HepG2 (cell line): ENCODE measurements around the gene DRC3. TPM values are rescaled to one million over a fixed set of nuclear protein-coding genes. Genes with fewer than 3 reads are reported as not detected.

Experiments used
- ATAC-seq: fragments of 200-7000 bp; cut with Tn5 transposase; 3 replicates; pipeline ENCODE4 v1.9.1; 2020; ENCODE audit warnings: mild to moderate bottlenecking, moderate library complexity
- BruUV-seq: library from RNA; stranded (reverse); fragments of 400-500 nt; replicated peaks from 2 replicates; lab custom pipeline; 2021; lab: Mats Ljungman, UMichigan
- CTCF ChIA-PET: fragments of 300-600 bp; formaldehyde crosslinking; extraction: SDS; loops from one replicate; lab custom pipeline; 2021; ENCODE audit warnings: low total read pairs, inconsistent platforms, low intra/inter-chr PET ratio; lab: Yijun Ruan, JAX
- POLR2A ChIA-PET: fragments of 350-600 bp; sonication (Branson Sonifier 250); formaldehyde crosslinking; loops from one replicate; lab custom pipeline; 2020; ENCODE audit warnings: antibody characterized with exemption, inconsistent platforms; lab: Yijun Ruan, JAX
- DNase-seq: peaks from one replicate; pipeline ENCODE4 v3.0.0-alpha.2; 2015; ENCODE audit warnings: low spot score
- FAIRE-seq: peaks from 3 replicates; lab custom pipeline; 2011; peaks lifted over from hg19 to GRCh38; lab: Jason Lieb, UNC
- H2AFZ ChIP-seq: one replicate; pipeline ENCODE4 v1.6.1; 2011; ENCODE audit warnings: low read length, inconsistent platforms
- H3K27ac ChIP-seq: fragments of 300-600 bp; 3 replicates; pipeline ENCODE4 v1.8.0; 2011; ENCODE audit warnings: mixed run types, mild to moderate bottlenecking, mixed read lengths, low read length, inconsistent platforms; ENCODE audit not compliant: insufficient read depth; ENCODE audit errors: extremely low read length
- H3K27me3 ChIP-seq, 2 experiments: fragments of 200-600 bp in 1 of 2; 2 replicates in 1 of 2; 3 replicates in 1 of 2; pipeline versions ENCODE4 v1.6.0 to v1.8.0; 2011; ENCODE audit warnings: low read length in 2 of 2, mild to moderate bottlenecking in 2 of 2, moderate library complexity in 2 of 2, inconsistent platforms in 1 of 2; ENCODE audit not compliant: insufficient read depth in 2 of 2, control insufficient read depth in 1 of 2
- H3K36me3 ChIP-seq, 2 experiments: fragments of 200-600 bp in 1 of 2; replicated peaks in 1 of 2; 2 replicates in 1 of 2; 3 replicates in 1 of 2; pipeline versions ENCODE4 v1.5.1 to v1.8.0; 2011; ENCODE audit warnings: low read length in 2 of 2, inconsistent platforms in 1 of 2; ENCODE audit not compliant: insufficient read depth in 2 of 2, control insufficient read depth in 1 of 2
- H3K4me1 ChIP-seq: 2 replicates; pipeline ENCODE4 v1.5.1; 2012; ENCODE audit warnings: low read length, inconsistent platforms; ENCODE audit not compliant: insufficient read depth
- H3K4me2 ChIP-seq: 2 replicates; pipeline ENCODE4 v1.6.0; 2011; ENCODE audit warnings: low read depth, low read length, inconsistent platforms
- H3K4me3 ChIP-seq, 3 experiments: fragments of 200-600 bp in 1 of 3; sonication (generic), shearing (Covaris generic) in 1 of 3; replicated peaks in 1 of 3; 2 replicates each; pipeline ENCODE4 v1.5.1; 2011 to 2016; ENCODE audit warnings: low read length in 3 of 3, inconsistent platforms in 2 of 3, low read depth in 2 of 3, mild to moderate bottlenecking in 2 of 3, control low read depth in 1 of 3, mixed read lengths in 1 of 3; ENCODE audit not compliant: insufficient read depth in 1 of 3
- H3K79me2 ChIP-seq: one replicate; pipeline ENCODE4 v1.6.1; 2011; ENCODE audit warnings: low read length, inconsistent platforms; ENCODE audit not compliant: insufficient read depth
- H3K9ac ChIP-seq: 2 replicates; pipeline ENCODE4 v1.6.0; 2011; ENCODE audit warnings: mild to moderate bottlenecking, low read depth, low read length, inconsistent platforms; ENCODE audit not compliant: insufficient read depth
- H3K9me3 ChIP-seq: 2 replicates; pipeline ENCODE4 v1.5.1; 2012; ENCODE audit warnings: mild to moderate bottlenecking, low read length
- H4K20me1 ChIP-seq: 2 replicates; pipeline ENCODE4 v1.6.0; 2011; ENCODE audit warnings: inconsistent platforms, mild to moderate bottlenecking, low read length, moderate library complexity; ENCODE audit not compliant: insufficient read depth
- ATRX ChIP-seq: sonication (generic); formaldehyde crosslinking; IDR thresholded peaks from 2 replicates; pipeline ENCODE4 v1.4.0; 2020; ENCODE audit warnings: missing genetic modification reagents, borderline replicate concordance
- GTF3A ChIP-seq: sonication (generic); formaldehyde crosslinking; conservative IDR thresholded peaks from 2 replicates; pipeline ENCODE4 v1.4.0; 2020; ENCODE audit warnings: mild to moderate bottlenecking, missing genetic modification reagents
- HOXA5 ChIP-seq: sonication (generic); formaldehyde crosslinking; IDR thresholded peaks from 2 replicates; pipeline ENCODE4 v1.4.0; 2020; ENCODE audit warnings: missing genetic modification reagents
- ISX ChIP-seq: sonication (generic); formaldehyde crosslinking; conservative IDR thresholded peaks from 2 replicates; pipeline ENCODE4 v1.5.0; 2020; ENCODE audit warnings: missing genetic modification reagents
- NR3C1 ChIP-seq: sonication (generic); formaldehyde crosslinking; IDR thresholded peaks from 2 replicates; pipeline ENCODE4 v1.4.0; 2020; ENCODE audit warnings: missing genetic modification reagents
- RELA ChIP-seq: sonication (generic); formaldehyde crosslinking; IDR thresholded peaks from 2 replicates; pipeline ENCODE4 v1.4.0; 2020; ENCODE audit warnings: missing genetic modification reagents
- RFX5 ChIP-seq: IDR thresholded peaks from 2 replicates; pipeline ENCODE4 v1.6.1; 2011; ENCODE audit warnings: low read depth, low read length, improper control_type of control experiment
- SMARCE1 ChIP-seq: fragments of 450-650 bp; IDR thresholded peaks from 2 replicates; pipeline ENCODE4 v1.6.1; 2017; ENCODE audit warnings: borderline replicate concordance
- SP1 ChIP-seq, 2 experiments: fragments of 450-650 bp in 1 of 2; sonication (generic) in 1 of 2; formaldehyde crosslinking in 1 of 2; IDR thresholded peaks; 2 replicates each; pipeline versions ENCODE4 v1.4.0 to v1.6.1; 2016 to 2020; ENCODE audit warnings: missing genetic modification reagents in 1 of 2
- SUZ12 ChIP-seq: fragments of 150-350 bp; IDR thresholded peaks from 2 replicates; pipeline ENCODE4 v1.6.1; 2014; ENCODE audit warnings: low read depth, low read length
- TBL1XR1 ChIP-seq: fragments of 150-350 bp; IDR thresholded peaks from 2 replicates; pipeline ENCODE4 v1.6.1; 2014; ENCODE audit warnings: borderline replicate concordance, low read length; ENCODE audit not compliant: partially characterized antibody
- TBX3 ChIP-seq: fragments of 450-650 bp; IDR thresholded peaks from 2 replicates; pipeline ENCODE4 v1.6.1; 2017; ENCODE audit warnings: antibody characterized with exemption, mild to moderate bottlenecking, inconsistent platforms, borderline replicate concordance
- TGIF2 ChIP-seq: IDR thresholded peaks from 2 replicates; pipeline ENCODE4 v1.6.1; 2016; ENCODE audit warnings: control low read depth, missing compliant biosample characterization
- YY1 ChIP-seq: IDR thresholded peaks from 2 replicates; pipeline ENCODE4 v1.6.1; 2011; ENCODE audit warnings: low read length, low read depth, moderate library complexity, mild to moderate bottlenecking; ENCODE audit not compliant: insufficient read depth, insufficient replicate concordance
- ZSCAN31 ChIP-seq: sonication (generic); formaldehyde crosslinking; IDR thresholded peaks from 2 replicates; pipeline ENCODE4 v1.5.0; 2020; ENCODE audit warnings: low read depth, mild to moderate bottlenecking, missing genetic modification reagents
- WGBS: methylation state at CpG from one replicate; pipeline ENCODE4 v1.1.6; 2017; ENCODE audit warnings: low lambda C conversion rate; 5-methylcytosine and 5-hydroxymethylcytosine counted together
- in situ Hi-C: cut with HindIII; loops from 2 replicates; pipeline ENCODE4 v1.10.0; 2017; ENCODE audit warnings: low pct_unique_long_range_greater_than_20kb; ENCODE audit not compliant: extremely low pct_ligation_motif_present
- intact Hi-C: fragments of 100-400 bp; cut with micrococcal nuclease; formaldehyde crosslinking; loops from one replicate; pipeline ENCODE4 v1.10.0; 2022; ENCODE audit not compliant: unreplicated experiment
- polyA plus RNA-seq, 8 experiments: library from polyadenylated mRNA; depleted of rRNA in 3 of 8; stranded (reverse) in 7 of 8; unstranded in 1 of 8; fragments of >200 nt; fragmentation: Illumina TruSeq in 4 of 8; extraction: Trizol in 4 of 8; gene quantifications; 2 replicates each; pipeline versions ENCODE4 v1.2.1 to v1.2.3, GENCODE V29; 2011 to 2016; ENCODE audit warnings: low read depth in 4 of 8, missing spikeins in 1 of 8, mixed read lengths in 1 of 8; ENCODE audit not compliant: insufficient read depth in 1 of 8
- total RNA-seq, 5 experiments: library from RNA; depleted of rRNA; stranded (reverse); fragments of >200 nt; fragmentation: Illumina TruSeq; extraction: Trizol; gene quantifications; 2 replicates each; pipeline ENCODE4 v1.2.3, GENCODE V29; 2016; ENCODE audit warnings: low read depth in 1 of 5
- TF ChIP-seq, protein P1 (sequence below): sonication (generic); formaldehyde crosslinking; IDR thresholded peaks from 2 replicates; pipeline ENCODE4 v1.4.0; 2020; ENCODE audit warnings: missing genetic modification reagents

The DRC3 gene
- total and polyA plus RNA-seq, 2 of the 13 experiments (the other 11 are each of a cell fraction or from before 2014, with no cell fraction given), result 0.53 to 0.87 TPM

DNA sequence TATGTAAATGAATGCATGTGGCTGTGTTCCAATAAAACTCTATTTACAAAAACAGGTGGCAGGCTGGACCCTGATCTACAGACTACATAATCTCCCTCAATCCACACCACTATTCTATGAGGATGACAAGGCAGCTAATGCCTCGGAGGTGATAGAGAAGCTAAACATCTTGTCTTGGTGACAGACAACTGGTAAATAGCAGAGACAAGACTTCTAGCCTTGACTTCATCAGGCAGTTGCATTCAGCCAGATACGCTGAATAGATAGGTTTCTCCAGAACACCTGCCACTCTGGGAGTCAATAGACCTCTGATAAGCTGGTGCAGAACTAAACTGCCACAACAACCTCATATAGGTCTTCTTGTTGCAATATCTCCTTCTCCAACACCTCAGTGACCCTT lies 63.0 kb downstream of the DRC3 start:
- Histone ChIP-seq H3K4me3 (no peak overlapping the region), H4K20me1 (no peaks in the 10 kb centered on the region; the same call in 1 of the 2 replicates), H3K27ac (no peak overlapping the region), H3K4me1 (peaks cover 39% of the 10 kb centered on the region), H3K36me3 (no peaks in the 10 kb centered on the region), H3K9me3 (no peaks in the 10 kb centered on the region), H3K79me2 (peaks cover 21% of the 10 kb centered on the region), H3K4me2 (peak overlapping the region; percentile 9; the same call in 1 of the 2 replicates), H3K27me3 (no peaks in the 10 kb centered on the region; a peak in 1 of 5 replicates), H2AFZ (no peak overlapping the region), H3K9ac (no peak overlapping the region)
- intact Hi-C loops (no loop called here), in situ Hi-C loops (loop anchor here (10.0 kb wide), 1 partner anchor 141 kb away; no protein-coding TSS in a partner anchor)
- BruUV-seq, result no TSS peak
- ATAC-seq (no peak), DNase-seq (no peak), FAIRE-seq (no peak)
- ChIA-PET CTCF (no interaction called here), POLR2A (no interaction called here)
- WGBS, result 70% methylated on average over 2 of the region's 2 CpGs
- TF ChIP-seq SP1 (IDR thresholded peaks at IDR 0.05) (no peak), SP1 (CRISPR knock-in tag; IDR thresholded peaks at IDR 0.05) (no peak)

DNA sequence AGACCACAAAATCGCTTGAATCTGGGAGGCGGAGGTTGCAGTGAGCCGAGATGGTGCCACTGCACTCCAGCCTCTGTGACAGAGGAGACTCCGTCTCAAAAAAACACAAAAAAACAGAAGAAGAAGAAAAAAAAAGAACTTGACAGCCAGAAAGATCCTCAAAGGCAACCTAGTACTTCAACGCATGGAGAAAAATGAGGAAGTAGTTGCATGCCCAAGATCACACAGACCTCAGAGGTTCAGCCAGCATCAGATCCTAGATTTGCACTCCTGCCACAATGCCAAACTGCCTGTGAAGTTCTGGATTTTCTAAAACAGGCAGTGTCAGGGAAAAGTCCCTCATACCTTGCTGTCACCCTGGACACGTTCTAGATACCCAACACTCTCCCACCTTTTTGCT lies 64.8 kb downstream of the DRC3 start:
- 92% methylated on average over 6 of the region's 6 CpGs for WGBS
- H3K79me2 ChIP-seq, result peaks cover 25% of the 10 kb centered on the region
- H3K36me3 ChIP-seq, result no peaks in the 10 kb centered on the region
- no peaks in the 10 kb centered on the region for H3K9me3 ChIP-seq
- no peaks in the 10 kb centered on the region; a peak in 1 of 5 replicates for H3K27me3 ChIP-seq
- DNase-seq (no peak), FAIRE-seq (no peak), ATAC-seq (no peak)
- ChIA-PET POLR2A (interaction anchor here (0.5 kb wide), 1 partner anchor 14 kb away, joined by 3 read pairs; no protein-coding TSS in a partner anchor), CTCF (no interaction called here)
- no peak overlapping the region for H2AFZ ChIP-seq
- H3K4me2 ChIP-seq, result peak overlapping the region; percentile 88
- no peaks in the 10 kb centered on the region; the same call in 1 of the 2 replicates for H4K20me1 ChIP-seq
- intact Hi-C loops, result no loop called here
- BruUV-seq, result no TSS peak
- H3K4me3 ChIP-seq, result peak overlapping the region; percentile 73 to 89 (median 89); a peak in 3 of 6 replicates
- H3K27ac ChIP-seq, result no peak overlapping the region
- H3K4me1 ChIP-seq, result peaks cover 56% of the 10 kb centered on the region
- in situ Hi-C loops, result loop anchor here (10.0 kb wide), 1 partner anchor 143 kb away; no protein-coding TSS in a partner anchor
- peak overlapping the region; percentile 26 for H3K9ac ChIP-seq
- TF ChIP-seq RELA (no peak), ZSCAN31 (CRISPR knock-in tag) (no peak), SMARCE1 (no peak), NR3C1 (CRISPR knock-in tag) (no peak), TGIF2 (CRISPR knock-in tag) (no peak), GTF3A (CRISPR knock-in tag) (no peak), ATRX (CRISPR knock-in tag) (no peak), TBL1XR1 (no peak), TBX3 (no peak), YY1 (no peak), SUZ12 (no peak), ISX (CRISPR knock-in tag) (no peak), HOXA5 (no peak), RFX5 (no peak)
- TF ChIP-seq, protein P1, sequence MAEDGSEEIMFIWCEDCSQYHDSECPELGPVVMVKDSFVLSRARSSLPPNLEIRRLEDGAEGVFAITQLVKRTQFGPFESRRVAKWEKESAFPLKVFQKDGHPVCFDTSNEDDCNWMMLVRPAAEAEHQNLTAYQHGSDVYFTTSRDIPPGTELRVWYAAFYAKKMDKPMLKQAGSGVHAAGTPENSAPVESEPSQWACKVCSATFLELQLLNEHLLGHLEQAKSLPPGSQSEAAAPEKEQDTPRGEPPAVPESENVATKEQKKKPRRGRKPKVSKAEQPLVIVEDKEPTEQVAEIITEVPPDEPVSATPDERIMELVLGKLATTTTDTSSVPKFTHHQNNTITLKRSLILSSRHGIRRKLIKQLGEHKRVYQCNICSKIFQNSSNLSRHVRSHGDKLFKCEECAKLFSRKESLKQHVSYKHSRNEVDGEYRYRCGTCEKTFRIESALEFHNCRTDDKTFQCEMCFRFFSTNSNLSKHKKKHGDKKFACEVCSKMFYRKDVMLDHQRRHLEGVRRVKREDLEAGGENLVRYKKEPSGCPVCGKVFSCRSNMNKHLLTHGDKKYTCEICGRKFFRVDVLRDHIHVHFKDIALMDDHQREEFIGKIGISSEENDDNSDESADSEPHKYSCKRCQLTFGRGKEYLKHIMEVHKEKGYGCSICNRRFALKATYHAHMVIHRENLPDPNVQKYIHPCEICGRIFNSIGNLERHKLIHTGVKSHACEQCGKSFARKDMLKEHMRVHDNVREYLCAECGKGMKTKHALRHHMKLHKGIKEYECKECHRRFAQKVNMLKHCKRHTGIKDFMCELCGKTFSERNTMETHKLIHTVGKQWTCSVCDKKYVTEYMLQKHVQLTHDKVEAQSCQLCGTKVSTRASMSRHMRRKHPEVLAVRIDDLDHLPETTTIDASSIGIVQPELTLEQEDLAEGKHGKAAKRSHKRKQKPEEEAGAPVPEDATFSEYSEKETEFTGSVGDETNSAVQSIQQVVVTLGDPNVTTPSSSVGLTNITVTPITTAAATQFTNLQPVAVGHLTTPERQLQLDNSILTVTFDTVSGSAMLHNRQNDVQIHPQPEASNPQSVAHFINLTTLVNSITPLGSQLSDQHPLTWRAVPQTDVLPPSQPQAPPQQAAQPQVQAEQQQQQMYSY, result no peak
